Neural cell (in vitro differentiated cells): ENCODE data around the gene C11orf42. TPM values are rescaled to one million over a fixed set of nuclear protein-coding genes. Genes with fewer than 3 reads are reported as not detected.

ENCODE experiments used
- H2AFZ ChIP-seq: fragments of 200-600, 300-800 bp; sonication (generic), shearing (Covaris generic); 2 replicates; pipeline ENCODE4 v1.6.0; 2014; ENCODE audit warnings: low read depth, mild to moderate bottlenecking, antibody characterized with exemption, low read length, moderate library complexity
- H3F3A ChIP-seq: fragments of 200-600 bp; shearing (Covaris generic); 2 replicates; pipeline ENCODE4 v1.6.1; 2016; ENCODE audit warnings: mild to moderate bottlenecking, moderate library complexity, mixed read lengths, antibody characterized with exemption, low read length; ENCODE audit not compliant: insufficient read depth, poor library complexity, severe bottlenecking
- H3K27ac ChIP-seq: fragments of 200-600, 300-800 bp; sonication (generic), shearing (Covaris generic); 2 replicates; pipeline ENCODE4 v1.5.1; 2014; ENCODE audit warnings: mild to moderate bottlenecking, low read length, moderate library complexity
- H3K27me3 ChIP-seq: fragments of 300-800, 200-600 bp; sonication (generic), shearing (Covaris generic); 2 replicates; pipeline ENCODE4 v1.6.0; 2014; ENCODE audit warnings: mild to moderate bottlenecking, low read depth, low read length, moderate library complexity; ENCODE audit not compliant: insufficient read depth
- H3K36me3 ChIP-seq: fragments of 300-800, 200-600 bp; sonication (generic), shearing (Covaris generic); 2 replicates; pipeline ENCODE4 v1.5.1; 2014; ENCODE audit warnings: mild to moderate bottlenecking, antibody characterized with exemption, low read length, moderate library complexity; ENCODE audit not compliant: insufficient read depth
- H3K4me2 ChIP-seq: fragments of 300-800, 200-600 bp; sonication (generic), shearing (Covaris generic); 2 replicates; pipeline ENCODE4 v1.6.0; 2014; ENCODE audit warnings: mild to moderate bottlenecking, low read length
- H3K4me3 ChIP-seq: fragments of 300-800, 200-600 bp; sonication (generic), shearing (Covaris generic); 2 replicates; pipeline ENCODE4 v1.5.1; 2014; ENCODE audit warnings: mild to moderate bottlenecking, low read length, moderate library complexity
- H3K79me2 ChIP-seq: fragments of 200-600 bp; shearing (Covaris generic); replicated peaks from 2 replicates; pipeline ENCODE4 v1.6.0; 2014; ENCODE audit warnings: mild to moderate bottlenecking, low read length, moderate library complexity; ENCODE audit not compliant: insufficient read depth
- H3K9ac ChIP-seq: fragments of 300-800, 200-600 bp; sonication (generic), shearing (Covaris generic); 2 replicates; pipeline ENCODE4 v1.6.1; 2016; ENCODE audit warnings: mild to moderate bottlenecking, low read length, mixed read lengths
- H3K9me2 ChIP-seq: fragments of 200-600 bp; shearing (Covaris generic); 2 replicates; pipeline ENCODE4 v1.6.1; 2016; ENCODE audit warnings: mild to moderate bottlenecking, low read length, mixed read lengths; ENCODE audit not compliant: insufficient read depth
- H3K9me3 ChIP-seq: fragments of 200-600, 300-800 bp; sonication (generic), shearing (Covaris generic); 2 replicates; pipeline ENCODE4 v1.6.1; 2016; ENCODE audit warnings: mild to moderate bottlenecking, mixed run types, low read length, moderate library complexity, mixed read lengths
- H4K20me1 ChIP-seq: fragments of 200-600 bp; shearing (Covaris generic); 2 replicates; pipeline ENCODE4 v1.6.1; 2016; ENCODE audit warnings: mild to moderate bottlenecking, mixed run types; ENCODE audit not compliant: insufficient read depth
- EP300 ChIP-seq: fragments of 450-650 bp; conservative IDR thresholded peaks from 2 replicates; pipeline ENCODE4 v1.6.1; 2014; ENCODE audit warnings: antibody characterized with exemption, mild to moderate bottlenecking, moderate library complexity; ENCODE audit not compliant: poor library complexity, severe bottlenecking
- EZH2 ChIP-seq: fragments of 200-600, 300-800 bp; shearing (Covaris generic), sonication (generic); IDR thresholded peaks from 2 replicates; pipeline ENCODE4 v1.6.1; 2014; ENCODE audit warnings: antibody characterized with exemption, low read length, borderline replicate concordance, mild to moderate bottlenecking; ENCODE audit not compliant: insufficient read depth, poor library complexity, severe bottlenecking
- MXI1 ChIP-seq: fragments of 450-650 bp; conservative IDR thresholded peaks from 2 replicates; pipeline ENCODE4 v1.6.1; 2014; ENCODE audit warnings: antibody characterized with exemption, mild to moderate bottlenecking; ENCODE audit not compliant: poor library complexity, severe bottlenecking
- POLR2AphosphoS5 ChIP-seq: IDR thresholded peaks from 2 replicates; pipeline ENCODE4 v1.6.1; 2012
- RAD21 ChIP-seq: fragments of 450-650 bp; conservative IDR thresholded peaks from 2 replicates; pipeline ENCODE4 v1.6.1; 2014; ENCODE audit warnings: antibody characterized with exemption, mild to moderate bottlenecking, moderate library complexity
- SMC3 ChIP-seq: fragments of 450-650 bp; conservative IDR thresholded peaks from 2 replicates; pipeline ENCODE4 v1.6.1; 2014; ENCODE audit warnings: antibody characterized with exemption, mild to moderate bottlenecking, moderate library complexity; ENCODE audit not compliant: poor library complexity
- TAF1 ChIP-seq: IDR thresholded peaks from 2 replicates; pipeline ENCODE4 v1.6.1; 2012; ENCODE audit warnings: low read depth
- polyA plus RNA-seq: library from polyadenylated mRNA; depleted of rRNA; stranded (reverse); fragments of >200 nt; gene quantifications from 2 replicates; pipeline ENCODE4 v1.2.3, GENCODE V29; 2014
- TF ChIP-seq, protein P1 (sequence below): fragments of 450-650 bp; IDR thresholded peaks from 2 replicates; pipeline ENCODE4 v1.5.1; 2014; ENCODE audit warnings: antibody characterized with exemption, mild to moderate bottlenecking, moderate library complexity; ENCODE audit not compliant: poor library complexity, severe bottlenecking
- TF ChIP-seq, protein P2 (sequence below): IDR thresholded peaks from 2 replicates; pipeline ENCODE4 v1.6.1; 2012; ENCODE audit warnings: borderline replicate concordance

C11orf42 gene
- polyA plus RNA-seq, 1 donor from 2014 or later, result not detected

DNA sequence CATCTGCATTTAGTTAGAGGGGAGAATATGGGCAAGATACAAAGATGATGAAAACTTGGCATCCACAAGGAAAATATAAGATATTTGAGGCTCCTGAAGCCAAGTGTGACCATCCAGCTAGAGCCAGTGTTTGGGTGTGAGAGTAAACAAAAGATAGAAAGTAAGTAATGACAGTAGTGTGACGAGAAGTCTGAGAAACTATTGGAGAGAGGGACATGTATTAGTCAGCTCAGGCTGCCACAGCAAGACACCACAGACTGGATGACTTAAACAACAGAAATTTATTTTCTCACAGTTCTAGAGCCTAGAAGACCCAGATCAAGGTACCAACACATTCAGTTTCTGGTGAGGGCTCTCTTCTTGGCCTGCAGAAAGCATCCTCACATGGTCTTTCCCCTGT lies 47.8 kb downstream of the C11orf42 start:
- no peak overlapping the region for H3K9ac ChIP-seq
- no peaks in the 10 kb centered on the region for H4K20me1 ChIP-seq
- H3K36me3 ChIP-seq, result no peaks in the 10 kb centered on the region
- no peak overlapping the region for H3K4me3 ChIP-seq
- no peaks in the 10 kb centered on the region for H3K9me2 ChIP-seq
- no peak overlapping the region for H3K4me2 ChIP-seq
- no peaks in the 10 kb centered on the region for H3K79me2 ChIP-seq
- H3K27ac ChIP-seq, result no peak overlapping the region
- no peaks in the 10 kb centered on the region for H3F3A ChIP-seq
- H3K27me3 ChIP-seq, result no peaks in the 10 kb centered on the region
- no peak overlapping the region for H2AFZ ChIP-seq
- TF ChIP-seq EZH2 (no peak), POLR2AphosphoS5 (no peak), SMC3 (no peak), MXI1 (no peak), RAD21 (no peak), EP300 (no peak), TAF1 (no peak)
- TF ChIP-seq, protein P1, sequence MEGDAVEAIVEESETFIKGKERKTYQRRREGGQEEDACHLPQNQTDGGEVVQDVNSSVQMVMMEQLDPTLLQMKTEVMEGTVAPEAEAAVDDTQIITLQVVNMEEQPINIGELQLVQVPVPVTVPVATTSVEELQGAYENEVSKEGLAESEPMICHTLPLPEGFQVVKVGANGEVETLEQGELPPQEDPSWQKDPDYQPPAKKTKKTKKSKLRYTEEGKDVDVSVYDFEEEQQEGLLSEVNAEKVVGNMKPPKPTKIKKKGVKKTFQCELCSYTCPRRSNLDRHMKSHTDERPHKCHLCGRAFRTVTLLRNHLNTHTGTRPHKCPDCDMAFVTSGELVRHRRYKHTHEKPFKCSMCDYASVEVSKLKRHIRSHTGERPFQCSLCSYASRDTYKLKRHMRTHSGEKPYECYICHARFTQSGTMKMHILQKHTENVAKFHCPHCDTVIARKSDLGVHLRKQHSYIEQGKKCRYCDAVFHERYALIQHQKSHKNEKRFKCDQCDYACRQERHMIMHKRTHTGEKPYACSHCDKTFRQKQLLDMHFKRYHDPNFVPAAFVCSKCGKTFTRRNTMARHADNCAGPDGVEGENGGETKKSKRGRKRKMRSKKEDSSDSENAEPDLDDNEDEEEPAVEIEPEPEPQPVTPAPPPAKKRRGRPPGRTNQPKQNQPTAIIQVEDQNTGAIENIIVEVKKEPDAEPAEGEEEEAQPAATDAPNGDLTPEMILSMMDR, result no peak
- TF ChIP-seq, protein P2, sequence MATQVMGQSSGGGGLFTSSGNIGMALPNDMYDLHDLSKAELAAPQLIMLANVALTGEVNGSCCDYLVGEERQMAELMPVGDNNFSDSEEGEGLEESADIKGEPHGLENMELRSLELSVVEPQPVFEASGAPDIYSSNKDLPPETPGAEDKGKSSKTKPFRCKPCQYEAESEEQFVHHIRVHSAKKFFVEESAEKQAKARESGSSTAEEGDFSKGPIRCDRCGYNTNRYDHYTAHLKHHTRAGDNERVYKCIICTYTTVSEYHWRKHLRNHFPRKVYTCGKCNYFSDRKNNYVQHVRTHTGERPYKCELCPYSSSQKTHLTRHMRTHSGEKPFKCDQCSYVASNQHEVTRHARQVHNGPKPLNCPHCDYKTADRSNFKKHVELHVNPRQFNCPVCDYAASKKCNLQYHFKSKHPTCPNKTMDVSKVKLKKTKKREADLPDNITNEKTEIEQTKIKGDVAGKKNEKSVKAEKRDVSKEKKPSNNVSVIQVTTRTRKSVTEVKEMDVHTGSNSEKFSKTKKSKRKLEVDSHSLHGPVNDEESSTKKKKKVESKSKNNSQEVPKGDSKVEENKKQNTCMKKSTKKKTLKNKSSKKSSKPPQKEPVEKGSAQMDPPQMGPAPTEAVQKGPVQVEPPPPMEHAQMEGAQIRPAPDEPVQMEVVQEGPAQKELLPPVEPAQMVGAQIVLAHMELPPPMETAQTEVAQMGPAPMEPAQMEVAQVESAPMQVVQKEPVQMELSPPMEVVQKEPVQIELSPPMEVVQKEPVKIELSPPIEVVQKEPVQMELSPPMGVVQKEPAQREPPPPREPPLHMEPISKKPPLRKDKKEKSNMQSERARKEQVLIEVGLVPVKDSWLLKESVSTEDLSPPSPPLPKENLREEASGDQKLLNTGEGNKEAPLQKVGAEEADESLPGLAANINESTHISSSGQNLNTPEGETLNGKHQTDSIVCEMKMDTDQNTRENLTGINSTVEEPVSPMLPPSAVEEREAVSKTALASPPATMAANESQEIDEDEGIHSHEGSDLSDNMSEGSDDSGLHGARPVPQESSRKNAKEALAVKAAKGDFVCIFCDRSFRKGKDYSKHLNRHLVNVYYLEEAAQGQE, result no peak
- no peaks in the 10 kb centered on the region for H3K9me3 ChIP-seq

DNA sequence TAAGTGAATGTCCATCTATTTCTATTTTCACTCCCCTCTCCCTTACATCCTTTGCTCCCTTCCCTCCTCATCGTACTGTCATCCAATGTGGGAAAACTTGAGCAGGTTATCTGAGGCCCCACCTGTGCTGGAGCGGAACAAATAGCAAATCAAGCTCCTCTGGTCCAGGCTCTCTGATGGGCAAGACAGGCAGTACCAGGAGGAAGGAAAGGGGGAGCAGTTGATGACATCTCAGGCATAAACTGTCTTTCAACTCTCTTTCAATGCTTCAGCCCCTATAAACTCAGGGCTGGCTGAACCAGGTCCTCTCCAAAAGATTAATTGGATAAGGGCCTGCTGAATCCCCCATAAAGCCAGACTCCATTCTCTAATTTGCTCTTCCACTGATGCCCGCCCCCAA lies 52.8 kb downstream of the C11orf42 start:
- no peaks in the 10 kb centered on the region for H3K9me2 ChIP-seq
- H2AFZ ChIP-seq, result no peak overlapping the region
- no peaks in the 10 kb centered on the region for H4K20me1 ChIP-seq
- H3F3A ChIP-seq, result no peaks in the 10 kb centered on the region
- TF ChIP-seq, protein P1, result no peak
- TF ChIP-seq SMC3, result no peak
- H3K9me3 ChIP-seq, result no peaks in the 10 kb centered on the region
- H3K27ac ChIP-seq, result no peak overlapping the region
- no peaks in the 10 kb centered on the region for H3K79me2 ChIP-seq
- H3K4me3 ChIP-seq, result peak overlapping the region; percentile 75
- H3K4me2 ChIP-seq, result no peak overlapping the region
- H3K36me3 ChIP-seq, result no peaks in the 10 kb centered on the region
- H3K9ac ChIP-seq, result peak overlapping the region; percentile 67
- peaks cover 8% of the 10 kb centered on the region for H3K27me3 ChIP-seq
